H9 (cell line): ENCODE data around the gene RPL27A. TPM values are rescaled to one million over a fixed set of nuclear protein-coding genes. Genes with fewer than 3 reads are reported as not detected.

Source experiments
- DNase-seq: peaks from one replicate; pipeline ENCODE4 v3.0.0-alpha.2; 2017
- H2AFZ ChIP-seq: one replicate; pipeline ENCODE4 v1.6.1; 2013; ENCODE audit warnings: mild to moderate bottlenecking, low read length, control low read depth, moderate library complexity
- H2AK5ac ChIP-seq: 2 replicates; pipeline ENCODE4 v1.6.1; 2013; ENCODE audit warnings: low read length, control low read depth, mixed read lengths; ENCODE audit not compliant: insufficient read length
- H2BK120ac ChIP-seq: one replicate; pipeline ENCODE4 v1.6.1; 2013; ENCODE audit warnings: low read depth, mild to moderate bottlenecking, low read length, control low read depth, inconsistent platforms; ENCODE audit not compliant: poor library complexity, severe bottlenecking
- H2BK12ac ChIP-seq: 2 replicates; pipeline ENCODE4 v1.6.1; 2013; ENCODE audit warnings: low read length, control low read depth, mixed read lengths, low read depth; ENCODE audit not compliant: insufficient read length
- H2BK15ac ChIP-seq: 2 replicates; pipeline ENCODE4 v1.6.1; 2013; ENCODE audit warnings: low read depth, low read length, control low read depth
- H2BK20ac ChIP-seq: one replicate; pipeline ENCODE4 v1.6.1; 2013; ENCODE audit warnings: low read depth, mild to moderate bottlenecking, low read length, control low read depth, inconsistent platforms; ENCODE audit not compliant: poor library complexity, severe bottlenecking
- H2BK5ac ChIP-seq: 2 replicates; pipeline ENCODE4 v1.6.1; 2013; ENCODE audit warnings: low read length, control low read depth, mixed read lengths; ENCODE audit not compliant: insufficient read length
- H3K14ac ChIP-seq: 2 replicates; pipeline ENCODE4 v1.6.1; 2013; ENCODE audit warnings: low read length, control low read depth; ENCODE audit not compliant: insufficient read depth
- H3K18ac ChIP-seq: 2 replicates; pipeline ENCODE4 v1.6.1; 2013; ENCODE audit warnings: low read depth, mild to moderate bottlenecking, mixed read lengths, low read length, control low read depth; ENCODE audit not compliant: insufficient read length
- H3K23ac ChIP-seq: 2 replicates; pipeline ENCODE4 v1.6.1; 2013; ENCODE audit warnings: low read length, control low read depth, mixed read lengths, low read depth; ENCODE audit not compliant: insufficient read length
- H3K23me2 ChIP-seq: 2 replicates; pipeline ENCODE4 v1.6.1; 2013; ENCODE audit warnings: low read depth, mild to moderate bottlenecking, mixed read lengths, low read length, control low read depth; ENCODE audit not compliant: insufficient read length, poor library complexity, severe bottlenecking
- H3K27ac ChIP-seq: 2 replicates; pipeline ENCODE4 v1.5.1; 2013; ENCODE audit warnings: low read length, control low read depth, mixed read lengths, low read depth; ENCODE audit not compliant: insufficient read length
- H3K27me3 ChIP-seq: 2 replicates; pipeline ENCODE4 v1.6.1; 2013; ENCODE audit warnings: low read length, control low read depth, inconsistent platforms; ENCODE audit not compliant: insufficient read depth
- H3K4ac ChIP-seq: 2 replicates; pipeline ENCODE4 v1.6.1; 2013; ENCODE audit warnings: low read depth, mild to moderate bottlenecking, control low read depth, inconsistent platforms, low read length, moderate library complexity
- H3K4me1 ChIP-seq: 2 replicates; pipeline ENCODE4 v1.6.1; 2013; ENCODE audit warnings: low read length, control low read depth, inconsistent platforms; ENCODE audit not compliant: insufficient read depth
- H3K4me2 ChIP-seq: 2 replicates; pipeline ENCODE4 v1.6.1; 2013; ENCODE audit warnings: low read length, control low read depth, mixed read lengths; ENCODE audit not compliant: insufficient read length, insufficient read depth
- H3K56ac ChIP-seq: 2 replicates; pipeline ENCODE4 v1.6.1; 2013; ENCODE audit warnings: low read depth, mild to moderate bottlenecking, mixed read lengths, low read length, control low read depth; ENCODE audit not compliant: insufficient read length
- H3K79me1 ChIP-seq: 2 replicates; pipeline ENCODE4 v1.6.1; 2013; ENCODE audit warnings: low read depth, mild to moderate bottlenecking, moderate library complexity, low read length, control low read depth, inconsistent platforms; ENCODE audit not compliant: insufficient read depth, poor library complexity, severe bottlenecking
- H3K79me2 ChIP-seq: 2 replicates; pipeline ENCODE4 v1.6.1; 2013; ENCODE audit warnings: low read length, control low read depth, inconsistent platforms; ENCODE audit not compliant: insufficient read depth
- H3K9ac ChIP-seq: 2 replicates; pipeline ENCODE4 v1.6.1; 2013; ENCODE audit warnings: low read length, control low read depth, mixed read lengths; ENCODE audit not compliant: insufficient read length; ENCODE audit errors: extremely low read depth
- H3K9me3 ChIP-seq: one replicate; pipeline ENCODE4 v1.6.1; 2013; ENCODE audit warnings: low read depth, low read length, inconsistent platforms; ENCODE audit not compliant: control insufficient read depth
- H3T11ph ChIP-seq: one replicate; pipeline ENCODE4 v1.6.1; 2013; ENCODE audit warnings: mild to moderate bottlenecking, low read length, control low read depth, inconsistent platforms
- H4K20me1 ChIP-seq: one replicate; pipeline ENCODE4 v1.6.1; 2013; ENCODE audit not compliant: control insufficient read depth, insufficient read length, insufficient read depth
- H4K5ac ChIP-seq: 2 replicates; pipeline ENCODE4 v1.6.1; 2013; ENCODE audit warnings: low read depth, mild to moderate bottlenecking, mixed read lengths, low read length, control low read depth; ENCODE audit not compliant: insufficient read length
- H4K8ac ChIP-seq: replicated peaks from 2 replicates; pipeline ENCODE4 v1.6.1; 2013; ENCODE audit warnings: low read length, control low read depth, mixed read lengths, low read depth; ENCODE audit not compliant: insufficient read length
- H4K91ac ChIP-seq: 2 replicates; pipeline ENCODE4 v1.6.1; 2013; ENCODE audit warnings: low read depth, mild to moderate bottlenecking, moderate library complexity, mixed read lengths, low read length, control low read depth; ENCODE audit not compliant: insufficient read length
- H3K27ac Mint-ChIP-seq, 3 experiments: 2 replicates in 2 of 3; 3 replicates in 1 of 3; pipeline ENCODE4 v1.8.0; 2020 to 2021; ENCODE audit warnings: mixed read lengths in 3 of 3, mild to moderate bottlenecking in 1 of 3, moderate library complexity in 1 of 3
- H3K27me3 Mint-ChIP-seq: 2 replicates; pipeline ENCODE4 v1.8.0; 2021; ENCODE audit warnings: low read depth, mild to moderate bottlenecking, moderate library complexity, mixed read lengths
- H3K36me3 Mint-ChIP-seq, 3 experiments: 2 replicates in 2 of 3; 3 replicates in 1 of 3; pipeline ENCODE4 v1.8.0; 2020 to 2021; ENCODE audit warnings: low read depth in 3 of 3, mixed read lengths in 3 of 3; ENCODE audit not compliant: insufficient read depth in 1 of 3
- H3K4me1 Mint-ChIP-seq, 2 experiments: 2 replicates each; pipeline ENCODE4 v1.8.0; 2020; ENCODE audit warnings: mixed read lengths in 2 of 2
- H3K4me3 Mint-ChIP-seq, 2 experiments: 2 replicates in 1 of 2; 3 replicates in 1 of 2; pipeline ENCODE4 v1.8.0; 2020 to 2021; ENCODE audit warnings: mild to moderate bottlenecking in 2 of 2, mixed read lengths in 2 of 2, moderate library complexity in 1 of 2
- H3K9me3 Mint-ChIP-seq, 2 experiments: 2 replicates in 1 of 2; 3 replicates in 1 of 2; pipeline ENCODE4 v1.8.0; 2020; ENCODE audit warnings: mild to moderate bottlenecking in 2 of 2, mixed read lengths in 2 of 2, moderate library complexity in 1 of 2
- CTCF ChIP-seq: fragments of 200-600 bp; sonication (generic); conservative IDR thresholded peaks from 3 replicates; pipeline ENCODE4 v1.8.0; 2021; ENCODE audit warnings: antibody characterized with exemption, mild to moderate bottlenecking
- WGBS: extraction: QIAGEN DNeasy Blood & Tissue Kit; methylation state at CpG from one replicate; pipeline ENCODE4 v1.1.7; 2013; ENCODE audit warnings: missing lambda C conversion rate, low lambda C conversion rate, mixed read lengths; ENCODE audit not compliant: insufficient read length; ENCODE audit errors: extremely low coverage; 5-methylcytosine and 5-hydroxymethylcytosine counted together
- total RNA-seq: library from RNA; stranded (reverse); gene quantifications from 2 replicates; pipeline ENCODE4 v1.2.1, GENCODE V29; 2021

RPL27A gene
- total RNA-seq, 1 experiment from 2014 or later: 1,152 TPM

GRCh38 chr11:8672346-8672745 lies 10.2 kb upstream of the RPL27A start:
- Histone ChIP-seq H3K18ac (no peak overlapping the region), H2AK5ac (no peak overlapping the region), H3K23me2 (no peaks in the 10 kb centered on the region), H3K4me2 (no peak overlapping the region), H2BK15ac (no peak overlapping the region), H3K14ac (no peak overlapping the region), H3K27ac (peak overlapping the region; percentile 96), H4K8ac (no peak overlapping the region), H3K9ac (no peak overlapping the region), H3K9me3 (no peaks in the 10 kb centered on the region), H3K23ac (no peak overlapping the region), H4K91ac (no peak overlapping the region), H3K4ac (no peak overlapping the region), H2AFZ (no peak overlapping the region), H3K56ac (no peak overlapping the region), H3K27me3 (no peaks in the 10 kb centered on the region), H3K79me2 (no peaks in the 10 kb centered on the region), H3K79me1 (no peaks in the 10 kb centered on the region), H4K5ac (no peak overlapping the region), H2BK120ac (no peak overlapping the region), H2BK12ac (no peak overlapping the region), H3K4me1 (peaks cover 9% of the 10 kb centered on the region; the same call in 1 of the 2 replicates), H4K20me1 (no peaks in the 10 kb centered on the region), H2BK20ac (no peak overlapping the region), H3T11ph (no peak overlapping the region), H2BK5ac (no peak overlapping the region)
- DNase-seq: no peak
- TF ChIP-seq CTCF: no peak
- H3K9me3 Mint-ChIP-seq: no peaks in the 10 kb centered on the region
- no peak overlapping the region; a peak in 1 of 5 replicates for H3K4me3 Mint-ChIP-seq
- peaks cover 35 to 37% of the 10 kb centered on the region in 2 experiments for H3K4me1 Mint-ChIP-seq
- H3K27me3 Mint-ChIP-seq: no peaks in the 10 kb centered on the region
- H3K27ac Mint-ChIP-seq: peak overlapping the region; percentile 98 to 99 (median 98)
- H3K36me3 Mint-ChIP-seq: no peaks in the 10 kb centered on the region
- WGBS: no CpG with 5 or more reads among the region's 2 CpGs
